Gastroesophageal sphincter (tissue), 4 donors: ENCODE data around the gene LRRC74A. TPM values are rescaled to one million over a fixed set of nuclear protein-coding genes. Genes with fewer than 3 reads are reported as not detected.

ENCODE experiments used
- ATAC-seq: fragments of 150-250 bp; one replicate; pipeline ENCODE4 v1.9.1; 2016; ENCODE audit warnings: mild to moderate bottlenecking, moderate library complexity
- H3K27ac ChIP-seq, 4 donors: fragments of 200-600 bp; sonication (generic) in 3 of 4; 1 replicate in 3 of 4; 2 replicates in 1 of 4; pipeline ENCODE4 v1.5.1; 2016 to 2019
- H3K27me3 ChIP-seq: fragments of 200-600 bp; sonication (generic); one replicate; pipeline ENCODE4 v1.5.1; 2019
- H3K36me3 ChIP-seq, 2 donors: fragments of 200-600 bp; sonication (generic); one replicate each; pipeline ENCODE4 v1.5.1; 2019; ENCODE audit warnings: control low read depth in 1 of 2
- H3K4me1 ChIP-seq, 3 donors: fragments of 200-600 bp; sonication (generic); 1 replicate in 2 of 3; 2 replicates in 1 of 3; pipeline ENCODE4 v1.5.1; 2016 to 2019; ENCODE audit warnings: control low read depth in 2 of 3
- H3K4me3 ChIP-seq, 2 donors: fragments of 200-600 bp; sonication (generic); one replicate each; pipeline ENCODE4 v1.5.1; 2019; ENCODE audit warnings: mild to moderate bottlenecking in 1 of 2, moderate library complexity in 1 of 2
- H3K9me3 ChIP-seq, 3 donors: fragments of 200-600 bp; sonication (generic); one replicate each; pipeline ENCODE4 v1.5.1; 2017 to 2019; ENCODE audit warnings: control low read depth in 2 of 3
- EP300 ChIP-seq: sonication (generic); formaldehyde crosslinking; IDR thresholded peaks from one replicate; pipeline ENCODE4 v1.6.1; 2017; ENCODE audit warnings: antibody characterized with exemption, mild to moderate bottlenecking
- POLR2A ChIP-seq, 2 donors: fragments of 450-650 bp; IDR thresholded peaks; one replicate each; pipeline ENCODE4 v1.6.1; 2017; ENCODE audit warnings: antibody characterized with exemption in 2 of 2, mild to moderate bottlenecking in 2 of 2, moderate library complexity in 1 of 2
- POLR2AphosphoS5 ChIP-seq: sonication (generic); formaldehyde crosslinking; IDR thresholded peaks from one replicate; pipeline ENCODE4 v1.6.1; 2017; ENCODE audit warnings: antibody characterized with exemption
- WGBS, 2 donors: methylation state at CpG; one replicate each; pipeline ENCODE4 v1.1.5; 2018; ENCODE audit warnings: low coverage in 1 of 2; 5-methylcytosine and 5-hydroxymethylcytosine counted together
- total RNA-seq, 4 donors: library from RNA; depleted of rRNA; stranded (reverse); fragments of >200 nt; gene quantifications; one replicate each; pipeline ENCODE4 v1.1.0, GENCODE V29; 2016
- TF ChIP-seq, protein P1 (sequence below), 4 experiments: fragments of 200-600 bp in 2 of 4; fragments of 450-650 bp in 2 of 4; sonication (generic) in 1 of 4; IDR thresholded peaks; one replicate each; pipeline ENCODE4 v1.5.1; 2017 to 2019; ENCODE audit warnings: antibody characterized with exemption in 4 of 4, mild to moderate bottlenecking in 2 of 4, moderate library complexity in 2 of 4

LRRC74A gene
- not detected for total RNA-seq

DNA sequence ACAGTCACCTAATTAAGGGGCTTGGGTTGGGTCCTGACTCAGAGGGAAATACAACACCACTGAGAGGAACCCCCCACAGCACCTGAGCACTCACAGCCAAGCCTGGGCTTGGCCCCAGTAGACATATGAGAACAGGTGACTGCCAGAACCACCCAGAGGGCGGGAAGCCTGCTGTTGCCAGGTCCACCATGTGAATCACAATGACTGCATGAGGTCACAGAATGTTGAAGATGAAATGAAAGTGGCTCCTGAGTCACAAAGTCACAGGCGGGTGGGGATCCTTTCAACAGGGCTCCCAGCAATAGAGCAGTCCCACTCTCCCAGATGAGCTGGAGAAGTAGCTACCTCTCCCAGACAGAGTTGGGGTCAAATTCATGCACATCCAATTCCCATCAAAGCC lies at the start of gene LRRC74A:
LRRC74A (plus strand) TSS at position 287 of the 400 bp plus-strand sequence. CDS start 290 bp downstream, outside the sequence.
- no peak within 1 kb of the TSS for H3K27ac ChIP-seq
- H3K27me3 ChIP-seq: peaks cover 3% of the 10 kb centered on the region
- no peaks in the 10 kb centered on the region for H3K9me3 ChIP-seq
- 100% methylated on average over 2 of the region's 2 CpGs; no CpG with 5 or more reads in 1 of the 2 donors for WGBS, 2 donors
- no peak for ATAC-seq
- no peak within 1 kb of the TSS for H3K4me3 ChIP-seq
- H3K4me1 ChIP-seq: no peaks in the 10 kb centered on the region
- TF ChIP-seq, protein P1, sequence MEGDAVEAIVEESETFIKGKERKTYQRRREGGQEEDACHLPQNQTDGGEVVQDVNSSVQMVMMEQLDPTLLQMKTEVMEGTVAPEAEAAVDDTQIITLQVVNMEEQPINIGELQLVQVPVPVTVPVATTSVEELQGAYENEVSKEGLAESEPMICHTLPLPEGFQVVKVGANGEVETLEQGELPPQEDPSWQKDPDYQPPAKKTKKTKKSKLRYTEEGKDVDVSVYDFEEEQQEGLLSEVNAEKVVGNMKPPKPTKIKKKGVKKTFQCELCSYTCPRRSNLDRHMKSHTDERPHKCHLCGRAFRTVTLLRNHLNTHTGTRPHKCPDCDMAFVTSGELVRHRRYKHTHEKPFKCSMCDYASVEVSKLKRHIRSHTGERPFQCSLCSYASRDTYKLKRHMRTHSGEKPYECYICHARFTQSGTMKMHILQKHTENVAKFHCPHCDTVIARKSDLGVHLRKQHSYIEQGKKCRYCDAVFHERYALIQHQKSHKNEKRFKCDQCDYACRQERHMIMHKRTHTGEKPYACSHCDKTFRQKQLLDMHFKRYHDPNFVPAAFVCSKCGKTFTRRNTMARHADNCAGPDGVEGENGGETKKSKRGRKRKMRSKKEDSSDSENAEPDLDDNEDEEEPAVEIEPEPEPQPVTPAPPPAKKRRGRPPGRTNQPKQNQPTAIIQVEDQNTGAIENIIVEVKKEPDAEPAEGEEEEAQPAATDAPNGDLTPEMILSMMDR (IDR thresholded peaks at IDR 0.05): no peak
- no peaks in the 10 kb centered on the region for H3K36me3 ChIP-seq

DNA sequence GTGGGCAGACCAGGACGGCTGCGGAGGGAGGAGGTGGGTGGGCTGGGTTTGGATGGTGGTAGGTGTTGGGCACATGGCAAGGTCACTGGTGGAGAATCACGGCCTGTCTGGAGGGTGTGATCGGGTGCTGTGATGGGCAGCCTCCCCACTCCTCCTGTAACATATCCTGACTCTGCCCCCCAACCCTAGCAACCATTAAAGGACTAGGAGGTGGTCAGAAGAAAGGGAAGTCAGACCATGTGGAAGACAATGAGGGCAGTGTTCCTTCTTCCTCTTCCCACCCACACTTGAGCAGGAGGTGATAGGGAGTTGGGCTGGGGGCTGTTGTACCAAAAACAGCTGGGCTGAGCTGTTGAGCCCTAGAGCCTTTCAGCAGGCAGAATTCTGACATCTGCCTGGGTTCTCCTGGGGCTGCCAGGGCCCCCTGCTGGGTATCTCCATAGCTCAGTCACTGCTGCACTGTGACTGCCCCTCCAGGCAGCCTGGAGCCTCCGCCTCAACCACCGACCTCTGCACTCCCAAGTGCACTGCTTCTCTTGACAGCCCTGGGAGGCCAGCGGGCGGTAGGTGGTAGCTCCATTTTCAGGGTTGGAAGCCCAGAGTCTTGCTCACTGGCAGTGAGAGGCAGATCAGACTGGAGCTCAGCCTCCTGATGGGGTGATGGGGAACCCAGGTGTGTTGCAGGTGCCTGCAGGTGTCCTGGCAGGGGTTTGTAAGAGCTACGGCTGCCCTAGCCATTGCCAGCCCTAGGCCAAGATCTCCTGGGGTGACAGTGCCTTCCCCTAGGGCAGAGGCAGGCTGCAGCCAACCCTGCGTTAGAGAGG lies 49.6 kb upstream of the LRRC74A start:
- Histone ChIP-seq H3K27me3 (no peaks in the 10 kb centered on the region), H3K27ac (no peak overlapping the region), H3K36me3 (peaks cover 0 to 55% of the 10 kb centered on the region in 2 donors), H3K4me1 (peaks cover 0 to 40% (median 10%) of the 10 kb centered on the region in 3 donors), H3K4me3 (no peak overlapping the region), H3K9me3 (no peaks in the 10 kb centered on the region)
- WGBS, 2 donors: 50 to 74% methylated on average over 1 to 4 of the region's 10 CpGs
- no peak for TF ChIP-seq POLR2A (IDR thresholded peaks at IDR 0.05)
- TF ChIP-seq, protein P1 (IDR thresholded peaks at IDR 0.05): no peak
- TF ChIP-seq EP300: no peak
- TF ChIP-seq POLR2AphosphoS5: no peak
- ATAC-seq: no peak

DNA sequence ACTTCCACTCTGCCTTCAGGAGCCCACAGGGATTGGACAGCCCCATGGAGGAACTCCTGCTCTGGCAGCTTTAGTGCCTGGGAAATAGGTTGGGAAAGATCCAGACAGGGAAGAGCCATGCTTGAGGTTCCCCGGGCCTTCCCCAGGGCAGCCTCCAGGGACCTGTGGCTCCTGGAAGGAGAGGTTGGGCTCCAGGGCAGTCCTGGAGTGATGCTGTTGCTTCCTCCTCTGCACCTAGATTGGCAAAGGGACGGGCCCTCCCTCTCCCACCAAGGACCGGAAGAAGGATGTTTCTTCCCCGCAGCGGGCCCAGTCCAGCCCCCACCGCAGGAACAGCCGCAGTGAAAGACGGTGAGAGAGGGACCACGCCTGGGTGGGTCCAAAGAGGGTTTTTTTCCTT lies 48.5 kb upstream of the LRRC74A start:
- Histone ChIP-seq H3K27me3 (no peaks in the 10 kb centered on the region), H3K4me3 (no peak overlapping the region), H3K27ac (no peak overlapping the region), H3K36me3 (peaks cover 0 to 65% of the 10 kb centered on the region in 2 donors), H3K9me3 (no peaks in the 10 kb centered on the region), H3K4me1 (peaks cover 0 to 43% (median 17%) of the 10 kb centered on the region in 3 donors)
- ATAC-seq: no peak
- TF ChIP-seq POLR2AphosphoS5: no peak
- no peak for TF ChIP-seq EP300
- TF ChIP-seq, protein P1 (IDR thresholded peaks at IDR 0.05): no peak
- TF ChIP-seq POLR2A (IDR thresholded peaks at IDR 0.05): no peak
- no CpG with 5 or more reads among the region's 9 CpGs for WGBS, 2 donors

DNA sequence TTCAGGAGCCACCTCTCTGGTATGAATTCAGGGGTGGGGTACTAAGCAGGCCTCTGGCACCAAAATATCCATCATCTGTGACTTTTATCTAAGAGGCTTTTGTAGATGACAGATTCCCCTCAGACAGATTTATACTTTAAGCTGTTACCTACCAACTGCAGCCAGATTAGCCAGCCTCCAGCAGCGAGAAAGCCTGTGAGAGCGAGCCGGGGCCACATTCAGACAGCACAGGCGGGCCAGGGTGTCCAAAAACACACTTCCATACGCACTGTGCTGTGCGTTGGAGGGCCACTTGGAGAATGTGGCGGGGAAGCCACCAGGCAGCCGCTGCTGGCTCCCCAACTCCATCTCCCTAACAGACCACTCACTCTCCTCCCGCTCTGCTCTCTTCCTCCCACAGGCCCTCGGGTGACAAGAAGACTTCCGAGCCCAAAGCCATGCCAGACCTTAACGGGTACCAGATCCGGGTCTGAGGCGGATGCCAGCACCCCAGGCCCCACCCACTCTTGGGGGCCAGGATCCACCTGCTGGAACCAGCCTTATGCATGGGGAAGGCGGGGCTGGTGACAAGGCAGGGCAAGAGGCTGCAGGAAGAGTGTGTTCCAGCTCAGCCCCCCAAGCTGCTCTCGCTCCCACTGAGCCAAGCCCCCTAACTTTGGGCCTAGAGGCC lies 47.5 kb upstream of the LRRC74A start:
- peaks cover 0 to 70% of the 10 kb centered on the region in 2 donors for H3K36me3 ChIP-seq
- TF ChIP-seq, protein P1 (IDR thresholded peaks at IDR 0.05): no peak
- TF ChIP-seq EP300: no peak
- TF ChIP-seq POLR2AphosphoS5: no peak
- TF ChIP-seq POLR2A (IDR thresholded peaks at IDR 0.05): no peak
- H3K9me3 ChIP-seq: no peaks in the 10 kb centered on the region
- no peak overlapping the region for H3K27ac ChIP-seq
- H3K4me3 ChIP-seq: no peak overlapping the region
- no peaks in the 10 kb centered on the region for H3K27me3 ChIP-seq
- ATAC-seq: no peak
- WGBS, 2 donors: 73 to 85% methylated on average over 3 to 7 of the region's 16 CpGs
- peaks cover 0 to 40% (median 17%) of the 10 kb centered on the region in 3 donors for H3K4me1 ChIP-seq
